ENCODE measurements around the gene ROR1.

ROR1 gene

DNA sequence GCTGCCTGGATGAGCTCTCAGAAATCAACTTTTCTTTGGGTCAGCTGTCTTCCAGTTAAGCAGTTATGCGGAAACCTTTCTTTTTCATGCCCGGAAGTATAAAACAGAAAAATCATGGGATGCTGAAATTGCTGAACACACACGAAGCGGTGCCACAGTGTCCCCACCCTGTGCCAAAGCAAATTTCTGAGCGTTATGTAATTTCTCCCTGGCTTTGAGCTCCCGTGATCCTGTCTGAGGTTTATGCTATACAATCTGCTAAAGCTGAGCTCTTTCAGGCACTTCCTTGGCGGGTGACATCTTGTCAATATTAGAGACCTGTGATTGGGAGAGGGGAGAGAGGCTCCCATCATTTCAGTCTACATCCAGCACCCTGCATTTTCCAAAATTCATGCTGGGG lies 201.7 kb downstream of the ROR1 start:
- H3K4me3 ChIP-seq (ENCODE audit: low read depth, low read length), result no peak overlapping the region
- TF ChIP-seq, protein P1, sequence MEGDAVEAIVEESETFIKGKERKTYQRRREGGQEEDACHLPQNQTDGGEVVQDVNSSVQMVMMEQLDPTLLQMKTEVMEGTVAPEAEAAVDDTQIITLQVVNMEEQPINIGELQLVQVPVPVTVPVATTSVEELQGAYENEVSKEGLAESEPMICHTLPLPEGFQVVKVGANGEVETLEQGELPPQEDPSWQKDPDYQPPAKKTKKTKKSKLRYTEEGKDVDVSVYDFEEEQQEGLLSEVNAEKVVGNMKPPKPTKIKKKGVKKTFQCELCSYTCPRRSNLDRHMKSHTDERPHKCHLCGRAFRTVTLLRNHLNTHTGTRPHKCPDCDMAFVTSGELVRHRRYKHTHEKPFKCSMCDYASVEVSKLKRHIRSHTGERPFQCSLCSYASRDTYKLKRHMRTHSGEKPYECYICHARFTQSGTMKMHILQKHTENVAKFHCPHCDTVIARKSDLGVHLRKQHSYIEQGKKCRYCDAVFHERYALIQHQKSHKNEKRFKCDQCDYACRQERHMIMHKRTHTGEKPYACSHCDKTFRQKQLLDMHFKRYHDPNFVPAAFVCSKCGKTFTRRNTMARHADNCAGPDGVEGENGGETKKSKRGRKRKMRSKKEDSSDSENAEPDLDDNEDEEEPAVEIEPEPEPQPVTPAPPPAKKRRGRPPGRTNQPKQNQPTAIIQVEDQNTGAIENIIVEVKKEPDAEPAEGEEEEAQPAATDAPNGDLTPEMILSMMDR (IDR thresholded peaks at IDR 0.05; ENCODE audit: low read depth, low read length), result no peak
- TF ChIP-seq POLR2A (IDR thresholded peaks at IDR 0.05; ENCODE audit: extremely low read depth, insufficient read length), result no peak
- no peak for TF ChIP-seq MYC (IDR thresholded peaks at IDR 0.05; ENCODE audit: low read depth, low read length)
- TF ChIP-seq, protein P2, sequence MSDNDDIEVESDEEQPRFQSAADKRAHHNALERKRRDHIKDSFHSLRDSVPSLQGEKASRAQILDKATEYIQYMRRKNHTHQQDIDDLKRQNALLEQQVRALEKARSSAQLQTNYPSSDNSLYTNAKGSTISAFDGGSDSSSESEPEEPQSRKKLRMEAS (IDR thresholded peaks at IDR 0.05; ENCODE audit: low read depth, low read length), result no peak
- no peak for DNase-seq (ENCODE audit: low read depth)

DNA sequence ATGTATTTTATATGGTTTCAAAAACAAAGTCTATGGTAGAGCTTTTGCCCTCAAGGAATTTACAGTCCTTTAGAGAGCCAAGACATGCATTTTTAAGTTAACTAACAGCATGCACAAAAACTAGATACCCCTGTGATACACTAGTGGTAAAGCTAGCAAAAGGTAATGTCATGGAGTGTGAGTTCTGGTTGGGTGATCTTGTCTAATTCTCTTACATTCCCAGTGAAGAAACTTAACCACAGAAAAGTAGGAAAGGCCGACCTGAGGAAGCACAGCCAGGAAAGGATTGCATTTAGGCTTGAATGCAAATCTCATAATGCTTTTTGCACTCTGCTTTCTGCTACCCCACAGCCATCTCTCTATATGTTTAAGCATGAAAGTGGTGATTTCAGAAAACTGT lies 202.2 kb downstream of the ROR1 start:
- H3K4me3 ChIP-seq (ENCODE audit: low read depth, low read length), result no peak overlapping the region
- DNase-seq (ENCODE audit: low read depth), result no peak
- TF ChIP-seq POLR2A (IDR thresholded peaks at IDR 0.05; ENCODE audit: extremely low read depth, insufficient read length) (no peak), MYC (IDR thresholded peaks at IDR 0.05; ENCODE audit: low read depth, low read length) (no peak)
- TF ChIP-seq, protein P1 (IDR thresholded peaks at IDR 0.05; ENCODE audit: low read depth, low read length), result no peak
- TF ChIP-seq, protein P2 (IDR thresholded peaks at IDR 0.05; ENCODE audit: low read depth, low read length), result no peak

DNA sequence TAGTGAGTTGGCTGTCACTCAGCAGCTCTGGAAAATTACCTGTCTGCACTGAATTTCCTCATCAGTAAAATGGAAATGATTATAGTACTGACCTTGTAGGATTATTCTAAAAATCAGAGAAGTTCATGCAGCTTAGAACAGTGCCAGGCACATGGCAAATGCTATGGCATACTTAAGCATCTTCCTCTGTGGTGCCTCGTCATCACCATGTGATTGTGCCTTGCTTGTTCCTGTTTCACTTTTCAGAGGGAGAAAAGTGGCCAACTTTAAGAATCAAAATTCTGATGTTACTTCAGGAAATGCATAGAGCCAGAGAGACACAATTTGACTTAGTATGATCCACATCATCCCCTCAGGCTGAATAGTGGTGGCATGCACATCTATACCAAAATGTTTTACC lies 203.6 kb downstream of the ROR1 start:
- TF ChIP-seq, protein P2 (IDR thresholded peaks at IDR 0.05; ENCODE audit: low read depth, low read length), result no peak
- no peak for DNase-seq (ENCODE audit: low read depth)
- H3K4me3 ChIP-seq (ENCODE audit: low read depth, low read length), result no peak overlapping the region

DNA sequence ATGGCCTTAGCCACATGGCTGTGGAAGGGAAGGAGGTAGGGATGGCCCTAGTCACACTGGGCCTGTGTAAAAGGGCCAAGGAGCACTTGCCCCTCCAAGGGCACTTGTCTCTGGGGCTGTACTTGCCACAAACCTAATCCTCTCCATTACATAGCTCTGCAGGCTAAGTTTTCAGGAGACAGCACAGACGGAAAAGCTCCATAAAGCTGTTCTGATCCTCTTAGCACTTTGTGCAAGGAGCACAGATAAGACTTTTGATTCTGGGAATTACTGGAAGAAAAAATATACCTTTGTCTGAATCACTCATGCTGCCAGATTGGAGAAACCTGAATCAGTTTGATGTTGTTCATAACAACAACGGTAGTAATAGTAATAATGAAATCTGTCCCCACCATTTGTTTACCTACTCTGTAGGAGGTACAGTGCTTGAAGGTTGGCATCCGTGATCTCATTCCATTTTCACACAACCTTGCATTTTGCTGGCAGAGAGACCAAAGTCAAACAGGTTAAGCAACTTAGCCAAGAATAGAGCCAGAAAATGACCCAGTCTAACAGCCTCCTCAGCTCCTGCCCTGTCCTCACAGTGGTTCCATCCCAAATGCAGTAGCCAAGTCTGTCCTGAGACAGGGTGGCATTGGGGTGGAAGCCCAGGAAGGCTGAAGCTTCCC lies 207.1 kb downstream of the ROR1 start:
- no peak for DNase-seq (ENCODE audit: low read depth)
- TF ChIP-seq MYC (IDR thresholded peaks at IDR 0.05; ENCODE audit: low read depth, low read length), result no peak
- TF ChIP-seq, protein P2 (IDR thresholded peaks at IDR 0.05; ENCODE audit: low read depth, low read length), result no peak
- TF ChIP-seq, protein P1 (IDR thresholded peaks at IDR 0.05; ENCODE audit: low read depth, low read length), result no peak
- TF ChIP-seq POLR2A (IDR thresholded peaks at IDR 0.05; ENCODE audit: extremely low read depth, insufficient read length), result no peak
- no peak overlapping the region for H3K4me3 ChIP-seq (ENCODE audit: low read depth, low read length)

DNA sequence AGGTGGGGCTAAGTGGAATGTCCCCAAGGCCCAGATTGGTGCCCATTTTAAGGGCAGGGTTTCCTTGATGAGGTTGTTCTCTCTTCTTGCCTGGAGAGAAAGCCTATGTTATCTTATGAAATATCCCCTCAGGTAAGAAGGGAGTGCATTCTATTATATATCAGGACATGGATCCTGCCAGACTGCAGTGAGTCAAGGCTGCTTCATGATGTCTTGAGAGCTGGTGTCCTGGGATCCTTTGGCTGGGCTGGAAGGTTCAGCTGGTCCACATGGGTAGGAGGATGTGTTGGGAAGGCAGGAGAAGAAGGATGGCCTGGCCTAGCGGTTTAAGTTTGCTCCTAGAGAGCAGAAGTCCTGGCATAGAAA lies 207.6 kb downstream of the ROR1 start:
- TF ChIP-seq, protein P2 (IDR thresholded peaks at IDR 0.05; ENCODE audit: low read depth, low read length), result no peak
- no peak for TF ChIP-seq POLR2A (IDR thresholded peaks at IDR 0.05; ENCODE audit: extremely low read depth, insufficient read length)
- TF ChIP-seq, protein P1 (IDR thresholded peaks at IDR 0.05; ENCODE audit: low read depth, low read length), result no peak
- TF ChIP-seq MYC (IDR thresholded peaks at IDR 0.05; ENCODE audit: low read depth, low read length), result no peak
- no peak overlapping the region for H3K4me3 ChIP-seq (ENCODE audit: low read depth, low read length)
- DNase-seq (ENCODE audit: low read depth), result no peak

DNA sequence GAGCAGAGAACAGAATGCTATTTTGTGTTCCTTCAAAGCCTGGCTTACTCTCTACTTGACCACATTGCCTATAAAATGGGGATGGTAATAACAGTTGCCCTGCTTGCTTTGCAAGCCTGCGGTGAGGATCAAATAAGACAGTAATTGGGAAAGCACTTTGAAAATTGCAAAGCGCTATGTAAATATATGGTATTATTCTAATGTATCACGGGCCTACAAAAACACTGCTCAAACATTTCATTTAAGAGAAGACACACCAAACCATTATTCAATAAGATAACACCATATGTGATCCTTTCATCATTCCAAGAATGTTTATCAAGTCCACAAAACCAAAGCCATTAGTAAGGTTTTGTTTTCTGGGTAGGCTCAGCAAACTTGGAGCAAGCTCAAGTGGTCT lies 208.4 kb downstream of the ROR1 start:
- H3K4me3 ChIP-seq (ENCODE audit: low read depth, low read length), result no peak overlapping the region
- no peak for DNase-seq (ENCODE audit: low read depth)
- TF ChIP-seq, protein P1 (IDR thresholded peaks at IDR 0.05; ENCODE audit: low read depth, low read length), result no peak
- TF ChIP-seq POLR2A (IDR thresholded peaks at IDR 0.05; ENCODE audit: extremely low read depth, insufficient read length), result no peak
- no peak for TF ChIP-seq MYC (IDR thresholded peaks at IDR 0.05; ENCODE audit: low read depth, low read length)
- TF ChIP-seq, protein P2 (IDR thresholded peaks at IDR 0.05; ENCODE audit: low read depth, low read length), result no peak
